Anterior cingulate cortex (tissue), 58 donors: ENCODE results near the gene GPR62.

Source experiments
- DNase-seq, 58 donors: peaks; one replicate each; lab custom pipeline; 2025; lab: John Stamatoyannopoulos, UW

Gene GPR62

DNA sequence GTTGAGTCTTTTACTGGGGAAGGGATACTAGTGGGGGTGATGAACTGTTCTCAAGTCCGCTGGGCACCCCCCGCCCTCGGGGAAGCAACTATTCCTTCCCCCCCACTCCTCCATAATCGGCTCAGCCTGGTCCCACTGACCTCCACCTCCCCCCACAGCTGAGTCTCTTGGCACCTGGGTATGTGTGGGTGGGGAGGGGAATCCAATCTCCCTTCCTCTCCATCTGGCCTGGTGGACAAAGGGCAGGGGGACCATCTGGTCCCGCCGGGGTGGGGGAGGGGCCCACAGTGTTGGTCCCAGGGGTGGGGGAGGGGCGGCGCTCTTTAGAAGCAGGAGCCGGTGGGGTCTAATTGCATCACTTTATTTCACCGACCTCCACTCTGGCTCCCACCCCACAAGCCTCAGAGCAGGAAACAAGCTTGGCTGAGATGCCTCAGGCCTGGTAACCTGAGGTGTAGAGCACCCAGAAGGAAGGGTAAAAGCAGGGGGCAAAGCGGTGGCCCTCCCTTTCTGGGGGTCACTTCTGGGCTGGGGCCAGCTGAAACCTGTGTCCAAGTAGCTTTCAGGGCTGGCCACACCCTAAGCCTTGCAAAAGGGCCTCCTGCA is 13.1 kb downstream of the GPR62 start:
- peak in 9 of 58 donors; percentile 16 to 44 (median 32) for DNase-seq

DNA sequence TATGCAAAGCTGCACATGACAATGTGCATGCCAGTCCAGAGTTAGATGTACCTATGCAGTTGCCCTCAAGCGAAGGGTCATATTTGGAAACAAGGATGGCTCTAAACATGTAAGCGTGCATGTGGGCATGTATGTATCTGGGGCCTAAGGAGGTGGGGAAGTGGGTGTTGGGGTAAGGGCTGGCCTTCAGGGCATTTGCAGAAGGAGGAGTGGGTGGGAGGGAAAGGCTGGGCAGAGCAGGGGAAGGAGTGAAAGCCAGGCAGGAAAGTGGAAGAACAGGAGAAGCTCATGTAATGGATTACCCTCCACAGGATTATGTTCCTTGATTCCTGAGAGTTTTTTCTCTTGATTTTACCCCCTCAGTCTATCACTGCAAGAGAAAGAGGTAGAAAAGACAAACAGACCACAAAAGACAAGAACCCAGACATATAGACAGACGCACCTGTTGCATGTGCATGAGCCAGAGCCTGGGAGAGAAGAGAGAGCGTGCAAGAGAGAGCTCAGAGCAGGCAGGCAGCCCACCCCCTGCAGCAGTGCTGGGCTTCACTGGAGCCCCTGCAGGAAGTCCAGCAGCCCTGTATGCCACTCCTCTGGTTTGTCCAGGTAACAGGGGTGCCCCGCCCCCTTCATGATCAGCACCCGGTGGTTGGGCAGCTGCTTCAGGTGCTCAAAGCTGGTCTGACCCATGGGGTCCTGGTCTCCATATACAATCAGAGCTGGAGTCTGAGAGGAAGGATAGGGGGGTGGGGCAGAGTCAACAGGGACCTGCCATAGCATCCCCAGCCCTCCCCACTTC is 13.9 kb downstream of the GPR62 start:
- DNase-seq: no peak

DNA sequence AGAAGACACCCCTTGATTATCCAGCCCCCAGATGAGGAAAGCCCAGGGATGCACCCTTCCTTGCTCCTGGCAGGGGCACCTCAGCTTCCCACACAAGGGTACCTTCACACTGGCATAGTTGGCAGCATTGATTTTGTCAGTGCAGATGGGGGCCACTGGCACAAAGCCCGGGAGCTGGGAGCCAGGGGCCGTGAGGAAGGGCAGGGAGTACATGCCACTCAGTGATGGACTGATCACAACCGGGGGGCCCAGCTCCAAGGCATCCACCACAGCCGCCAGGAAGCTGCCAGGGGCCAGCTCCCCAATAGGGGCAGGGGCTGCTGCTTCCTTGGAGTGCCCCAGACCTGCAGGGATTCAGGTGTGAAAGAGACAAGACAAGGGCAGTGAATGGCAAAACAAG is 14.7 kb downstream of the GPR62 start:
- DNase-seq: no peak

DNA sequence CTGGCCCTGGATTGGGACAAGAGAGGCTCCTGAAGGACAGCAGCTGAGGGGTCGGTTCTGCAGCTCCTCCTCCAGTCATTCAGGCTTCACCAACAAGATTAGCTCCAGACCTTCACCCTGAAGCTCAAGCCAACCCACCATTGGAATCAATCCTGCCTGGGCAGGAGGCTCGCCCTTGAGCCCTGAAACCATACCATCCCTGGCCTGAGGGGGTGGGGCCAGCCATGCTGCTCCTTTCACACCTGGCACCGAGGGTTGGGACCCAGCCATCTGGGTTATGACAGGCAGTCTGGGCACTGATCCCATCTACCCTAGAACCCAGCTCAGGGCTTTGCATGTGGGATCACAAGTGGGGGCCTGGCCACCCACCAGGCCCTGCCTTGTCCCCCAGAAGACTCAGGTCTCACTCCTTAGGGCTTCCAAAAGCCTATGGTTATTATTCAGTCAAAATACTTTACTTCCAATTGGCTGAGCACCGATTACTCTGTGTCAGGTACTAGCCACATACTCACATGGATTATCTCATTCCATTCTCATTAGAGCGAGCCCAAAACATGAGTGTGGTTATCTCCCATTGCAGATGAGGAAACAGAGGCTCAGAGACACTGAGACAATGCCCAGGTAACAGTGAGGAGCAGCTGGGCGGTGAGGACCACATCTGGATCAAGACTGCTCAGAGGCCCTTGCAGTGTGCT is 15.6 kb downstream of the GPR62 start:
- no peak for DNase-seq

DNA sequence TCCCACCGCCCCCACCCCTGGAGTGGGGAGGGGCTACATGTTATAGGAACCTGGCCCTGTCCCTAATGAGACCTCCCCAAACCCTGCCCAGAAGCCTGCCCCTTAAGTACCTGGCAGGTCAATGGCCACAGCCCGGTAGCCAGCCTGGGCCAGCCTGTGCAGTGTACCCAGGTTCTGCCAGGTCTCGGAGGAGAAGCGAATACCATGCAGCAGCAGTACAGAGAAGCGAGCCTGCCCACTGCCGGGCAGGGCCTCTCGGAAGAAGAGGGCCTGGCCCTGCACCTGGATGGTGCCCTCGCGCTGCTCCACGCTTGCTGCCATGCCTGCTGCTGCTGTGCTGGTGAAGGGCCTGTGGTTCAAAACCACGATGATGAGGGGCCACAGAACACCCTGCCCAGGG is 16.2 kb downstream of the GPR62 start:
- no peak for DNase-seq

DNA sequence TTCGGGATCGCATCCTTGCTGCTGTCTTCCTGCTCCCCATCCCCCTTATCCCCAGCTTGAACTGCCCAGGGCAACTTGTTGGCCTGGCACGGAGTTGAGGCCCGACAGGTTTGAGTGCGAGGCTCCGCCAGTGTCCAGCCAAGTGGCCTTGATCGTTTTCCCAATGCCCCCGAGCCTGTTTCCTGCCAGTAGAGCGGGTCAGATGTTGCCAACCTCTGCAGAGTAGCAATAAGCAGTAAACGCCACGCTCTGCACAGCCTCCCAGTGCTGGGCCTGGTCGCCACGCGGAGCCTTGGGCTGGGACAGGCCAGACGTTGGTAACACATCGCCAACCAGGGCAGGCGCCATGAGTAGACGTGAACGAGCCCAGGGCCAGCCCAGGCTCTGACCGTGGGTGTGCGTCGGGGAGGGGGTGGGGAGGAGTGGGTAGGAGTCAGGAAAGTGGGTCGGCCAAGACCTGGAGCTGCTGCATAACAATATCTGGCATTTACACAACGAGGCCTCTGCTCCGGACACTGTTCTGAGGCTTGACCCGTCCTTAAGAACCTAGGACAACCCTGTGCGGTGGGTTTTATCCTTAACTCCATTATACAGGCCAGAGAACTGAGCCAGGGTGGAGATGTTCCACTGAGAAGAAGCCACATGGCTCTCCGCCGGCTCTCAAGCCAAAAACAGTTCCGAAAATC is 19.2 kb downstream of the GPR62 start:
- DNase-seq: peak in 16 of 58 donors; percentile 50 to 73 (median 65)

DNA sequence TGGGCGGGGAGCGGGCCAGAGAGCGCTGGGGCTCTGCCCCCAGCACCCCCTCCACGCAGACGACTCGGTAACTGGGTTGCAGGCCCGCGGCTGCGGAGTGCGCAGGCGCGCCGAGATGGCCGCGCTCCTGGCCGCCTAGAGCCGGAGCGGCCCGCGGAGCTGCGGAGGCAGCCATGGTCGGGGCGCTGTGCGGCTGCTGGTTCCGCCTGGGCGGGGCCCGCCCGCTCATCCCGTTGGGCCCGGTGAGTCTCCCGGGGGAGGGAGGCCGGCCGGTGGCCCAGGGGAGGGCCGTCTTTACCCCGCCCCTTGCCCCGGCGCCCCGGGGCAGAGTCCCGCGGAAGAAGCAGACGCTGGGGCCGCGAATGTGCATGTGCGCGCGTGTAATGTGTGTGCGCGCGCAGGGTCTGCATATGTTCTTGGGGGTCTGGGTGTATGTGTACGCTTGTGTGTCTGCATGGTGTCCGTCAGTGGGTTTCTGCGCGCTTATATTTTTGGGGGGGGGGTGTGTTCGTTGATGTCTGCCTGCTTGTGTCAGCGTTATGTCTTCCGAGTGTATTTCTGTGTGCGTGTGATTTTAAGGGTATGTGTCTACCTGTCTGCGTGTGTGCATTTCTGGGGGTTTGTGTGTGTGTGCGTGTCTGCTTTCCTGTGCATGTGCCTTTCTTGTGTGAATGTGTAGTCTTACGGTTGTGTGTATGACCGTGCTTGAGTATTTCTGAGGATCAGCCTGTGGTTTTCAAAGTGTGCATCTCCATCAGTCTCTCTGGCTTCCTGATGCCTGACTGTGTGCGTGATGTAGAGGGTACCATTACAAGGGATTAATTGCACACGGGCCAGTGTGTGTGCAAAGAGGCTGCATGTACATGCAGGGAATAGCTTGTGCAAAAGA is 20.0 kb downstream of the GPR62 start, which contains the start of gene ABHD14A:
TSS of gene ABHD14A (plus strand) at position 102 of the 889 bp plus-strand sequence. CDS start at position 174, 72 bp downstream.
- DNase-seq: peak in 55 of 58 donors; percentile 20 to 80 (median 65)

DNA sequence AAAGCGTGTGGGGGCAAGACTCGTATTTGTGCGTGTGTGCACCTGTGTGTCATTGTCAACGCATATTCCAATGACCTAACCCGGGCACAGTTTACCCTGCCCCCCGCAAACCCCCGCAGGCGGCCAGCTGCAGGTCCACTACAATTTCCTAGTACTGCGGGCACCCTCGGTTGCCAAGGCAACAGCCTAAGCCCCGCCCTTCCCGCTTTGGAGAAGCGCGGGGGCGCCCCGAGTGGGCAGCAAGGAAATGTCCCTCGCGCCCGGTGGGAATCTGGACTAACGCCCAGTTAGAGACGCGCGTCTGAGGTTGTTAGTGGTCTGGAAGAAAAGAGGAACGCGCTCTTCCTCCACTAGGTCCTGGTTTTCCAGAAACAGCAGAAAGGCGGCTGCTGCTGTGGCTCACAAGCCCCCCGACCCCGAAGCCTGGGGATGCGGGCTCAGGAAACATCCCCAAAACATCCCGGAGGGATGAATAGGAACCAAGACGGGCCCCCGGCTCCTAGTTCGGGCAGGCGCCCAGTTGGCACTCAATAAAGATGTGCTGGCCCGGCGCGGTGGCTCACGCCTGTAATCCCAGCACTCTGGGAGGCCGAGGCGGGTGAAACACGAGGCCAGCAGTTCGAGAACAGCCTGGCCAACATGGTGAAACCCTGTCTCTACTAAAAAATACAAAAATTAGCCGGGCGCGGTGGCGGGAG is 20.8 kb downstream of the GPR62 start:
- peak in 57 of 58 donors; percentile 47 to 92 (median 79) for DNase-seq

DNA sequence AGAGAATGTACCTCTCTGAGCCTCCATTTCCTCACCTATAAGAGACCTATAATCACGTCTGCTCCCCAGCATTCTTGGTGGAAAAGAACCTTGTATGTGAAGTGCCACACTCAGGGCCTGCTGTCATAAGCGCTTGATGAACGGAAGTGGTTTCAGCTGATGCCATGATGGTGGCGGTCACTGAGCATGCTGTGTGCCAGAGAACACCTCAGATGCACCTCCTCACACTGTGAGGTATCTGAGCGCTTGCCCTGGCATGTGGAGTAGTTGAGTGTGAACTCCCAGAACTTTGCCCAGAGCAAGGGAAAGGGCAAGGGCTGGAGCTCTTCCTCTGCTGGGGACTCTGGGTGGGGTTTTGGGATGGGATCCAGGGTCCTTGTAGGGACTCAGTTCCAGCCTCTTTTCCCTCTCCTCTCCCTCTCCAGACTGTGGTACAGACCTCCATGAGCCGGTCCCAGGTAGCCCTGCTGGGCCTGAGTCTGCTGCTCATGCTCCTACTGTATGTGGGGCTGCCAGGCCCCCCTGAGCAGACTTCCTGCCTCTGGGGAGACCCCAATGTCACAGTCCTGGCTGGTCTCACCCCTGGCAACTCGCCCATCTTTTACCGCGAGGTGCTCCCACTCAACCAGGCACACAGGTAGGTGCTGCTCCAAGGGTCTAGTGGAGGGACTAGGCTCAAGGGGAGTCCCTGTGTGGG is 22.4 kb downstream of the GPR62 start:
- no peak for DNase-seq

DNA sequence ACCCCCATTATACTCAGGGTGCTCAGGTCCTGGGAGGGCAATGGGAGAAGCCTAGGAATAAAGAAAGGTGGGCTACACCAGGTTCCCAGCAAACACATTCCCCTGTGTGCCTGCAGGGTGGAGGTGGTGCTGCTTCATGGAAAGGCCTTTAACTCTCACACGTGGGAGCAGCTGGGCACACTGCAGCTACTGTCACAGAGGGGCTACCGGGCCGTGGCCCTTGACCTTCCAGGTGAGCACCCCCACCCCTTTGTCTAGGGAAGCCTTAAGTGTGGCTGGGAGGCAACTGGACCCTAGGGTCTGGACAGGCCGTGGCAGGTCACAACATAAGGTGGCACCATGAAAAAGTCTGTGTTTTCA is 22.9 kb downstream of the GPR62 start:
- DNase-seq: no peak

DNA sequence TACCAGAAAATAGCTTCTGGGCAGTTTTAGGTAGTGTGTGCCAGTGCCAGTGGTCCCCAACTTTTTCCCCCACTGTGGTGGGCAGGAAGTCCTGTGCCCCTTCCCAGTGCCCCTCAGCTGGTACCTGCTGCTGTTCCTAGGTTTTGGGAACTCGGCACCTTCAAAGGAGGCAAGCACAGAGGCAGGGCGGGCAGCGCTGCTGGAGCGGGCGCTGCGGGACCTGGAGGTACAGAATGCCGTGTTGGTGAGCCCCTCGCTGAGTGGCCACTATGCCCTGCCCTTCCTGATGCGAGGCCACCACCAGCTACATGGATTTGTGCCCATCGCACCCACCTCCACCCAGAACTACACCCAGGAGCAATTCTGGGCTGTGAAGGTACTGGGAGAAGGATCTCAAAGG is 25.1 kb downstream of the GPR62 start:
- no peak for DNase-seq

DNA sequence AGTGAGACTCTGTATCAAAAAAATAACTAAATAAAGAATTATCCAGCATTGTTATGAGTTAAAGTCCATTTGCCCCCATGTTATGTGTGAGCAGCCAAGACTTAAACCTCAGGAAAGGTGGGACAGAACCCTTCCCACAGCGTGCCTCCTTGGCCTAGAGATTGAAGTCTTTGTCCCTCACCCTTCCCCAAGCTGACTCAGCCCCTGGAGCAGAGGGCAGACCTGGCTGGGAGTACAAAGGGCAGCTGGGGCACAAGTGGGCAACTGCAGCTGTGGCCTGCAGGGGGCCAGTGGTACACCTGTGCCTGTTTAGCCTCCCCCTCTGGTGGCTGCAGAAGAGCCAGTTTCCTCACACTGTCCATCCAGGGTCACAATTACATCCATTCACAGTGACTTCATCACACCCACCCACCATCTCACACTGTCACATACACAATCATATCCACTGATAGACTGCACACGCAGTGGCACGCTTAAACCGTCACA is 27.2 kb downstream of the GPR62 start:
- DNase-seq: peak in 1 of 58 donors; percentile 43

DNA sequence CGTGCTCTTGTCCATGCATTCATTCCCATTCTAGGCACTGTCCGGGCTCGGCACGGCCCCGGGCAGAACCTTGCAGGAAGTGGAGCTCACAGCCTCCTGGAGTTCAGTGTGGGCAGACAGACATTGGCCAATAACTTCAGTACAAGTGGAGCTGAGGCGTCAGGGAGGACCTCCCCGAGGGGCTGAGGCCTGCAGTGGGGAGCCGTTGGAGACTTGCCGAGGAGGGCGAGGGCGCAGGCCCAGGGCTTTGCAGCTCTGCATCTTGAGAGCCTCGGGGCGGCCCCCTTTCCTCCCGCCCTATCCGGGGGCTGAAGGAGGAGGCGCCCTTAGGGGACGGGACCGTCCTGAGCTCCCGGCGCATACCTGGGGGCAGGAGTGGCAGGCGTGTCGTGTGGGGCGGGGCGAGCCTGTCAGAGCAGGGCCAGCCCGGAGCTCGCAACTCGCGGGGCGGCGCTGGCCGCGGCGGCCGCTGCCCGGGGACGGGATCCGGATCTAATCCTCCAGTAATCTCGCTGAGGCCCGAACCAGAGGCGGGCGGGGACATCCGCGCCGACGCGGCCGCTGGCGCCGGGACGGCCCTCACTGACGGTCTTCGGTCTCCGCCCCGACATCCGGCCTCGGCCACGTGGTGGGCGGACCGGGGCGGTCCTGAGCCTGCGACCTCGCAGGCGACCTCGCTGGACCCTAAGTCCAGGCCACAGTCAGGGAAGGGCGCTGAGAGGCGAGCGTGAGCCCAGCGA is 27.8 kb downstream of the GPR62 start, which contains the start of gene ACY1:
TSS of gene ACY1 (plus strand) at position 698 of the 740 bp plus-strand sequence. CDS start 530 bp downstream, outside the sequence.
- peak in 56 of 58 donors; percentile 13 to 81 (median 68) for DNase-seq

DNA sequence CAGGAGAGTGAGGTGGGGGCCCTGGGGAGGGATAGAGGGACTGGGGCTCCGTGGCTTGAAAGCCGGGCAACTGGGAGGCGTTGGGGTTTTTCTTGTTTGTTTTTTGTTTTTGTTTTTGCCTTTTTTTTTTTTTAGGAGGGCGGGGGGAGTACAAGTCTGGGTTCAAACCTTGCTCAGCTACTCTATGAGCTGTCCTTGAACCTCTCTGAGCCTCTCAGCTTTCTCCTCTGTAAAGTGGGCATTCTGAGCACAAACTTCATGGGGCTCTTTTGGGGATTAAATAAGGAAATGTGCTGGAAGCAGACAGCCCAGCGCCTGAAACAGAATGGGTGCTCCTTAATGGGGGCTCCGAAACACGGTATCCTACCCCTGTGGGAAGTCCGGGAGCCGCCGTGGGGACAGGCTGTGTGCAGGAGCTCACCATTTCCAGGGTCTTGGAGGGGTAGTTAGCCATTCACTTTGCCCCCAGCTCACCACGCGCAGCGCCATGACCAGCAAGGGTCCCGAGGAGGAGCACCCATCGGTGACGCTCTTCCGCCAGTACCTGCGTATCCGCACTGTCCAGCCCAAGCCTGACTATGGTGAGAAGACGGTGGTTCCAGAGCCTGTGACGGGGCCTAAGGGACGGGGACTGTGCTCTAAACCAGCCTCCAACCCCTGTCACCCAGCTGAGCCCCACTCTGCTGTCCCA is 28.5 kb downstream of the GPR62 start:
- no peak for DNase-seq

DNA sequence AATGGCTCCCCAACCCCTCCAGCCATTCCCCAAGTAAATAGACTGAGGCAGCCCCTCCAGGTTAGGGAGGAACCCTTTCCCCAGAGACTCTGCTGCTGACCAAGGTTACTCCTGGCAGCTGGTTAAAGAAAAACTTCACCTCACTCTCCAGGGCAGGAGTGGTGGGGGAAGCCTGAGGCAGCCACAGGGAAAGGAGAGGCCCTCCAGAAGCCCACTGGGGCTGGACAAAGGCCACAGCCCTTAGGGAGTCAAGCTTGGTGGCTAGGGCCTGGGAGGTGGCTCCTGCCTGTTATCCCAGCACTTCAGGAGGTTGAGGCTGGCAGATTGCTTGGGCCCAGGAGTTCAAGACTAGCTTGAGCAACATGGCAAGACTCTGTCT is 29.1 kb downstream of the GPR62 start:
- no peak for DNase-seq

DNA sequence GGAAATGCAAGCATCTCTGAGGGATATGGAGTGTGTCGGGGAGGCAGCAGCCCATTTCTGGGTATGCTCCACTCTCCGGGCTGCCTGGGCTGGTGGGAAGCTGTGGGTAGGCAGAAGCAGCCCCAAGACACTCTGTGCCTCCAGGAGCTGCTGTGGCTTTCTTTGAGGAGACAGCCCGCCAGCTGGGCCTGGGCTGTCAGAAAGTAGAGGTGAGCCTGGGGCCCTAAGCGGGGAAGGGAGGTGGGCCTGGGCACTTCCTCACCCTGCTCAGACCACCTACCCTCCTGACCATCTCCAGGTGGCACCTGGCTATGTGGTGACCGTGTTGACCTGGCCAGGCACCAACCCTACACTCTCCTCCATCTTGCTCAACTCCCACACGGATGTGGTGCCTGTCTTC is 29.9 kb downstream of the GPR62 start:
- no peak for DNase-seq
